ENCODE measurements around the gene NEU2. TPM values are rescaled to one million over a fixed set of nuclear protein-coding genes. Genes with fewer than 3 reads are reported as not detected.

Gene NEU2
- total and polyA plus RNA-seq, 2 of the 4 experiments (the other 2 are of a cell fraction) = not detected

- Histone ChIP-seq H3K27me3 (ENCODE audit: control insufficient read depth, insufficient read depth, low read length) (peaks cover 11% of the 10 kb centered on the region), H2BK20ac (ENCODE audit: low read depth, low read length) (no peak overlapping the region), H4K5ac (ENCODE audit: low read depth, low read length) (no peak overlapping the region), H3K27ac (ENCODE audit: insufficient read depth, low read length) (no peak overlapping the region), H2BK120ac (ENCODE audit: low read depth, low read length) (no peak overlapping the region), H2BK5ac (ENCODE audit: low read depth, low read length, poor library complexity, severe bottlenecking) (no peak overlapping the region), H2BK15ac (ENCODE audit: low read depth, low read length) (no peak overlapping the region), H3K4ac (ENCODE audit: low read depth, low read length) (no peak overlapping the region), H2AK5ac (ENCODE audit: low read depth, low read length) (no peak overlapping the region), H3K4me1 (ENCODE audit: control insufficient read depth, insufficient read depth, low read length) (no peaks in the 10 kb centered on the region), H2AFZ (replicated peaks; ENCODE audit: low read length, poor library complexity) (no peak overlapping the region), H3K4me3 (ENCODE audit: insufficient read depth, low read depth, low read length) (no peak overlapping the region), H3K56ac (ENCODE audit: extremely low read depth, insufficient read depth, low read length) (no peak overlapping the region), H2AK9ac (replicated peaks; ENCODE audit: low read depth, low read length, poor library complexity) (no peak overlapping the region), H3K18ac (ENCODE audit: low read depth, low read length) (no peak overlapping the region), H3K9me3 (ENCODE audit: control insufficient read depth, insufficient read depth, low read length) (no peaks in the 10 kb centered on the region), H4K91ac (ENCODE audit: insufficient read depth, low read depth, low read length) (no peak overlapping the region), H3K36me3 (ENCODE audit: control insufficient read depth, insufficient read depth, low read length) (no peaks in the 10 kb centered on the region), H3K79me1 (ENCODE audit: low read depth in 1 of 2, low read length in 2 of 2) (no peaks in the 10 kb centered on the region), H4K20me1 (ENCODE audit: insufficient read depth, low read length) (no peaks in the 10 kb centered on the region), H3K23ac (ENCODE audit: low read depth, low read length) (no peak overlapping the region), H3K14ac (replicated peaks; ENCODE audit: low read depth, low read length) (no peak overlapping the region), H4K8ac (ENCODE audit: low read depth in 2 of 2, low read length in 2 of 2) (no peak overlapping the region), H3K4me2 (ENCODE audit: low read depth, low read length) (no peak overlapping the region), H3K9ac (ENCODE audit: low read depth, low read length) (no peak overlapping the region), H3K9me1 (ENCODE audit: insufficient read depth, low read length) (no peaks in the 10 kb centered on the region)
- ChIA-PET POLR2A (ENCODE audit: unreplicated experiment) (no interaction called here), CTCF (no interaction called here)
- 80% methylated on average over 1 of the region's 9 CpGs; no CpG with 5 or more reads in 1 of the 2 experiments for WGBS, 2 experiments (ENCODE audit: extremely low coverage in 2 of 2, insufficient read length in 1 of 2)
- TF ChIP-seq CEBPB (IDR thresholded peaks at IDR 0.05; ENCODE audit: low read depth, low read length) (no peak), RAD21 (IDR thresholded peaks at IDR 0.05; ENCODE audit: low read length) (no peak), RCOR1 (IDR thresholded peaks at IDR 0.05; ENCODE audit: insufficient replicate concordance, low read length) (no peak), ELK1 (IDR thresholded peaks at IDR 0.05; ENCODE audit: borderline replicate concordance, low read depth, low read length) (no peak), MXI1 (IDR thresholded peaks at IDR 0.05; ENCODE audit: borderline replicate concordance, low read depth, low read length) (no peak), MAZ (IDR thresholded peaks at IDR 0.05; ENCODE audit: borderline replicate concordance, low read depth, low read length) (no peak), FOS (IDR thresholded peaks at IDR 0.05; ENCODE audit: low read depth, low read length) (no peak), USF2 (IDR thresholded peaks at IDR 0.05; ENCODE audit: low read depth, low read length) (no peak), POLR2A (IDR thresholded peaks at IDR 0.05; ENCODE audit: low read depth, low read length) (no peak), CHD1 (IDR thresholded peaks at IDR 0.05; ENCODE audit: low read depth, low read length) (no peak), BHLHE40 (IDR thresholded peaks at IDR 0.05; ENCODE audit: low read depth, low read length) (no peak), NFE2L2 (IDR thresholded peaks at IDR 0.05; ENCODE audit: low read depth, low read length) (no peak), MAFK (IDR thresholded peaks at IDR 0.05; ENCODE audit: low read depth, low read length) (no peak), SMC3 (IDR thresholded peaks at IDR 0.05; ENCODE audit: low read depth, low read length) (no peak), RFX5 (IDR thresholded peaks at IDR 0.05; ENCODE audit: low read depth, low read length) (no peak)
- TF ChIP-seq, protein P1, sequence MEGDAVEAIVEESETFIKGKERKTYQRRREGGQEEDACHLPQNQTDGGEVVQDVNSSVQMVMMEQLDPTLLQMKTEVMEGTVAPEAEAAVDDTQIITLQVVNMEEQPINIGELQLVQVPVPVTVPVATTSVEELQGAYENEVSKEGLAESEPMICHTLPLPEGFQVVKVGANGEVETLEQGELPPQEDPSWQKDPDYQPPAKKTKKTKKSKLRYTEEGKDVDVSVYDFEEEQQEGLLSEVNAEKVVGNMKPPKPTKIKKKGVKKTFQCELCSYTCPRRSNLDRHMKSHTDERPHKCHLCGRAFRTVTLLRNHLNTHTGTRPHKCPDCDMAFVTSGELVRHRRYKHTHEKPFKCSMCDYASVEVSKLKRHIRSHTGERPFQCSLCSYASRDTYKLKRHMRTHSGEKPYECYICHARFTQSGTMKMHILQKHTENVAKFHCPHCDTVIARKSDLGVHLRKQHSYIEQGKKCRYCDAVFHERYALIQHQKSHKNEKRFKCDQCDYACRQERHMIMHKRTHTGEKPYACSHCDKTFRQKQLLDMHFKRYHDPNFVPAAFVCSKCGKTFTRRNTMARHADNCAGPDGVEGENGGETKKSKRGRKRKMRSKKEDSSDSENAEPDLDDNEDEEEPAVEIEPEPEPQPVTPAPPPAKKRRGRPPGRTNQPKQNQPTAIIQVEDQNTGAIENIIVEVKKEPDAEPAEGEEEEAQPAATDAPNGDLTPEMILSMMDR (conservative IDR thresholded peaks at IDR 0.05; ENCODE audit: low read depth, low read length) = no peak
- dilution Hi-C loops (cut with HindIII; ENCODE audit: low sequenced_read_pairs, unreplicated experiment) (no loop called here), intact Hi-C loops (cut with micrococcal nuclease) (no loop called here), in situ Hi-C loops (cut with MboI; ENCODE audit: low sequenced_read_pairs) (no loop called here)
- no peak for ATAC-seq (ENCODE audit: low read depth)
- no TSS peak for BruUV-seq (replicated peaks)
- no peak for DNase-seq
Observed at GRCh38 chr2:233081232-233081730, 48.8 kb downstream of the NEU2 start.

All from IMR-90 (cell line).